Smooth muscle cell of the pulmonary artery (primary cell): Measurements from ENCODE around the gene XRRA1. TPM values are rescaled to one million over a fixed set of nuclear protein-coding genes. Genes with fewer than 3 reads are reported as not detected.

Experiments used
- total RNA-seq: library from RNA; depleted of rRNA; stranded (reverse); fragments of >200 nt; gene quantifications from 2 replicates; pipeline ENCODE4 v1.2.3, GENCODE V29; 2014

The XRRA1 gene
- total RNA-seq = 13.6 and 23.3 TPM in 2 replicates

GRCh38 chr11:74948898-74949752 lies at the start of gene XRRA1, which contains the start of gene SPCS2:
XRRA1 (minus strand) TSS chr11:74949091; CDS start chr11:74940878, 8,213 bp downstream.
SPCS2 (plus strand) TSS chr11:74949266; CDS start chr11:74949286, 20 bp downstream.

GRCh38 chr11:74988541-74989259 lies 39.8 kb upstream of the XRRA1 start, which contains the start of gene NEU3:
NEU3 (plus strand) TSS chr11:74988933; CDS start chr11:74989061, 128 bp downstream.

Other genes with a start within 250 kb of the XRRA1 start
- not detected in 2 replicates for gene CHRDL2, start 217.7 kb downstream of the XRRA1 start, total RNA-seq
- gene RNF169, start 200.2 kb downstream of the XRRA1 start, total RNA-seq = 18.6 and 21.2 TPM in 2 replicates
- 34.5 and 36.9 TPM in 2 replicates for gene SPCS2, start 175 bp upstream of the XRRA1 start, total RNA-seq
- 6.3 and 6.9 TPM in 2 replicates for gene NEU3, start 39.8 kb upstream of the XRRA1 start, total RNA-seq
- gene OR2AT4, start 147.8 kb upstream of the XRRA1 start, total RNA-seq = not detected in 2 replicates
- 0.03 TPM in 1 of 2 replicates, not detected in the other for gene SLCO2B1, start 202.0 kb upstream of the XRRA1 start, total RNA-seq